WTC11 (cell line): ENCODE data around the gene OAS2. TPM values are rescaled to one million over a fixed set of nuclear protein-coding genes. Genes with fewer than 3 reads are reported as not detected.

Experiments used
- ATAC-seq: fragments of 200-7000 bp; cut with Tn5 transposase; 2 replicates; pipeline ENCODE4 v1.10.0; 2021; ENCODE audit warnings: mild to moderate bottlenecking, moderate library complexity
- CTCF ChIA-PET: fragments of 300-600 bp; sonication (Branson Sonifier 250); formaldehyde crosslinking; loops from one replicate; lab custom pipeline; 2021; ENCODE audit warnings: antibody characterized with exemption; lab: Charles Lee
- POLR2A ChIA-PET: fragments of 350-600 bp; sonication (Branson Sonifier 250); formaldehyde crosslinking; loops from one replicate; lab custom pipeline; 2021; ENCODE audit warnings: antibody characterized with exemption; lab: Charles Lee
- DNase-seq: peaks from one replicate; pipeline ENCODE4 v3.0.0; 2021; ENCODE audit warnings: low spot score
- H3K27ac Mint-ChIP-seq: 2 replicates; pipeline ENCODE4 v1.8.0; 2021; ENCODE audit warnings: mixed read lengths
- H3K27me3 Mint-ChIP-seq: 2 replicates; pipeline ENCODE4 v1.8.0; 2021; ENCODE audit warnings: low read depth, mild to moderate bottlenecking, moderate library complexity, mixed read lengths
- H3K36me3 Mint-ChIP-seq: 2 replicates; pipeline ENCODE4 v1.8.0; 2021; ENCODE audit warnings: mixed read lengths
- H3K4me1 Mint-ChIP-seq: 2 replicates; pipeline ENCODE4 v1.8.0; 2022; ENCODE audit warnings: mixed read lengths
- H3K4me3 Mint-ChIP-seq: 2 replicates; pipeline ENCODE4 v1.8.0; 2021; ENCODE audit warnings: mild to moderate bottlenecking, moderate library complexity, mixed read lengths
- H3K9me3 Mint-ChIP-seq: 2 replicates; pipeline ENCODE4 v1.8.0; 2021; ENCODE audit warnings: mixed read lengths
- CREM ChIP-seq: sonication (generic); formaldehyde crosslinking; IDR thresholded peaks from 2 replicates; pipeline ENCODE4 v1.8.1; 2022; ENCODE audit warnings: mild to moderate bottlenecking, missing genetic modification reagents, moderate library complexity
- EMX1 ChIP-seq: fragments of 250-450 bp; sonication (Bioruptor Pico); IDR thresholded peaks from 2 replicates; pipeline ENCODE4 v1.8.0; 2021; ENCODE audit warnings: mild to moderate bottlenecking
- FOXK1 ChIP-seq: sonication (generic); formaldehyde crosslinking; IDR thresholded peaks from 2 replicates; pipeline ENCODE4 v1.8.0; 2022; ENCODE audit warnings: mild to moderate bottlenecking, moderate library complexity, missing genetic modification reagents
- JAZF1 ChIP-seq: fragments of 250-450 bp; sonication (Bioruptor Pico); IDR thresholded peaks from 2 replicates; pipeline ENCODE4 v1.9.0; 2021; ENCODE audit warnings: moderate library complexity, mild to moderate bottlenecking, inconsistent platforms
- MXD4 ChIP-seq: fragments of 250-450 bp; sonication (Bioruptor Pico); IDR thresholded peaks from 2 replicates; pipeline ENCODE4 v1.8.0; 2021; ENCODE audit warnings: mild to moderate bottlenecking, moderate library complexity, borderline replicate concordance
- OVOL2 ChIP-seq: fragments of 250-450 bp; sonication (Bioruptor Pico); IDR thresholded peaks from 2 replicates; pipeline ENCODE4 v1.9.0; 2021; ENCODE audit warnings: mild to moderate bottlenecking, borderline replicate concordance
- RORB ChIP-seq: fragments of 250-450 bp; sonication (Bioruptor Pico); IDR thresholded peaks from 2 replicates; pipeline ENCODE4 v1.9.0; 2021; ENCODE audit warnings: mild to moderate bottlenecking
- SMAD4 ChIP-seq: sonication (generic); formaldehyde crosslinking; IDR thresholded peaks from 2 replicates; pipeline ENCODE4 v1.8.0; 2022; ENCODE audit warnings: mild to moderate bottlenecking, missing genetic modification reagents
- TEAD4 ChIP-seq: sonication (generic); formaldehyde crosslinking; IDR thresholded peaks from 2 replicates; pipeline ENCODE4 v1.8.0; 2022; ENCODE audit warnings: mild to moderate bottlenecking, missing genetic modification reagents
- ZNF317 ChIP-seq: sonication (generic); formaldehyde crosslinking; IDR thresholded peaks from 2 replicates; pipeline ENCODE4 v1.8.1; 2023; ENCODE audit warnings: low read depth, mild to moderate bottlenecking, moderate library complexity, missing genetic modification reagents, borderline replicate concordance
- ZNF416 ChIP-seq: fragments of 250-450 bp; sonication (Bioruptor Pico); IDR thresholded peaks from 2 replicates; pipeline ENCODE4 v1.9.0; 2021; ENCODE audit warnings: mild to moderate bottlenecking, inconsistent platforms
- total RNA-seq: library from RNA; stranded (reverse); gene quantifications from 3 replicates; pipeline ENCODE4 v1.2.3, GENCODE V29; 2021
- TF ChIP-seq, protein P1 (sequence below): fragments of 250-450 bp; sonication (Bioruptor Pico); IDR thresholded peaks from 2 replicates; pipeline ENCODE4 v2.1.2; 2022; ENCODE audit warnings: mild to moderate bottlenecking, moderate library complexity
- TF ChIP-seq, protein P2 (sequence below): sonication (generic); formaldehyde crosslinking; IDR thresholded peaks from 2 replicates; pipeline ENCODE4 v1.8.0; 2022; ENCODE audit warnings: mild to moderate bottlenecking, missing genetic modification reagents
- TF ChIP-seq, protein P3 (sequence below): sonication (generic); formaldehyde crosslinking; IDR thresholded peaks from 2 replicates; pipeline ENCODE4 v1.8.1; 2022; ENCODE audit warnings: mild to moderate bottlenecking, moderate library complexity, missing genetic modification reagents
- TF ChIP-seq, protein P4 (sequence below): sonication (generic); formaldehyde crosslinking; IDR thresholded peaks from 2 replicates; pipeline ENCODE4 v1.8.1; 2022; ENCODE audit warnings: low read depth, mild to moderate bottlenecking, moderate library complexity, missing genetic modification reagents, borderline replicate concordance
- TF ChIP-seq, protein P5 (sequence below): fragments of 250-450 bp; sonication (Bioruptor Pico); IDR thresholded peaks from 2 replicates; pipeline ENCODE4 v1.9.0; 2021; ENCODE audit warnings: mild to moderate bottlenecking, borderline replicate concordance
- TF ChIP-seq, protein P6 (sequence below): sonication (generic); formaldehyde crosslinking; IDR thresholded peaks from 2 replicates; pipeline ENCODE4 v1.8.0; 2022; ENCODE audit warnings: mild to moderate bottlenecking, missing genetic modification reagents
- TF ChIP-seq, protein P7 (sequence below): sonication (generic); formaldehyde crosslinking; conservative IDR thresholded peaks from 2 replicates; pipeline ENCODE4 v1.8.1; 2023; ENCODE audit warnings: mild to moderate bottlenecking, low read depth, missing genetic modification reagents, moderate library complexity

The OAS2 gene
- total RNA-seq, 1 experiment from 2014 or later = 0.28 TPM

DNA sequence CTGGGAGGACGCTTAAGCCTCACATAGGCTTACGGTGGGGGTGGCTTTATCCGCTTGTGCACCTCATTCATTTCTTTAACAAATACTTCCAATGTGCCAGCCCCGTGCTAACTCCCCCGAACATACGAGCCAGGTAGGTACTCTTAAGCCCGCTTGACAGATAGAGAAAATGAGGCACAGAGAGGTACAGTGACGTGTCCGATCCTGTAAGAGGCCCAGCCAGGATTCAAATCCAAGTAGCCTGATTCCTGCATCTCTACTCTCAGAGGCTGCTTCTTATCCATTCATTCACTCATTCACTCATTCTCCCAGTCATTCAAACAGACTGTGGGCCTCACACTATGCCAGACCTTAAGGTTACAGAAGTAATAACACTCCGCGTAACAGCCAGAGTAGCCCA lies 39.6 kb upstream of the OAS2 start:
- no peak for ATAC-seq
- Mint-ChIP-seq H3K27me3 (peaks cover 24% of the 10 kb centered on the region), H3K36me3 (no peaks in the 10 kb centered on the region), H3K4me1 (peaks cover 7% of the 10 kb centered on the region), H3K27ac (no peak overlapping the region), H3K9me3 (no peaks in the 10 kb centered on the region; the same call in 1 of the 2 replicates), H3K4me3 (peak overlapping the region; percentile 69)
- CTCF ChIA-PET = interaction anchor here (1.3 to 2.1 kb wide), 2 partner anchors 38 to 54 kb away, joined by 5 to 8 read pairs; no protein-coding TSS in a partner anchor
- no peak for DNase-seq
- TF ChIP-seq EMX1 (CRISPR knock-in tag) = no peak
- TF ChIP-seq, protein P1, sequence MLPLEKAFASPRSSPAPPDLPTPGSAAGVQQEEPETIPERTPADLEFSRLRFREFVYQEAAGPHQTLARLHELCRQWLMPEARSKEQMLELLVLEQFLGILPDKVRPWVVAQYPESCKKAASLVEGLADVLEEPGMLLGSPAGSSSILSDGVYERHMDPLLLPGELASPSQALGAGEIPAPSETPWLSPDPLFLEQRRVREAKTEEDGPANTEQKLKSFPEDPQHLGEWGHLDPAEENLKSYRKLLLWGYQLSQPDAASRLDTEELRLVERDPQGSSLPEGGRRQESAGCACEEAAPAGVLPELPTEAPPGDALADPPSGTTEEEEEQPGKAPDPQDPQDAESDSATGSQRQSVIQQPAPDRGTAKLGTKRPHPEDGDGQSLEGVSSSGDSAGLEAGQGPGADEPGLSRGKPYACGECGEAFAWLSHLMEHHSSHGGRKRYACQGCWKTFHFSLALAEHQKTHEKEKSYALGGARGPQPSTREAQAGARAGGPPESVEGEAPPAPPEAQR (CRISPR knock-in tag) = no peak
- TF ChIP-seq, protein P2, sequence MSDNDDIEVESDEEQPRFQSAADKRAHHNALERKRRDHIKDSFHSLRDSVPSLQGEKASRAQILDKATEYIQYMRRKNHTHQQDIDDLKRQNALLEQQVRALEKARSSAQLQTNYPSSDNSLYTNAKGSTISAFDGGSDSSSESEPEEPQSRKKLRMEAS (CRISPR knock-in tag) = no peak
- TF ChIP-seq, protein P3, sequence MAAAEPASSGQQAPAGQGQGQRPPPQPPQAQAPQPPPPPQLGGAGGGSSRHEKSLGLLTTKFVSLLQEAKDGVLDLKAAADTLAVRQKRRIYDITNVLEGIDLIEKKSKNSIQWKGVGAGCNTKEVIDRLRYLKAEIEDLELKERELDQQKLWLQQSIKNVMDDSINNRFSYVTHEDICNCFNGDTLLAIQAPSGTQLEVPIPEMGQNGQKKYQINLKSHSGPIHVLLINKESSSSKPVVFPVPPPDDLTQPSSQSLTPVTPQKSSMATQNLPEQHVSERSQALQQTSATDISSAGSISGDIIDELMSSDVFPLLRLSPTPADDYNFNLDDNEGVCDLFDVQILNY (CRISPR knock-in tag) = no peak
- TF ChIP-seq OVOL2 (CRISPR knock-in tag) = no peak
- no peak for TF ChIP-seq TEAD4
- TF ChIP-seq, protein P4, sequence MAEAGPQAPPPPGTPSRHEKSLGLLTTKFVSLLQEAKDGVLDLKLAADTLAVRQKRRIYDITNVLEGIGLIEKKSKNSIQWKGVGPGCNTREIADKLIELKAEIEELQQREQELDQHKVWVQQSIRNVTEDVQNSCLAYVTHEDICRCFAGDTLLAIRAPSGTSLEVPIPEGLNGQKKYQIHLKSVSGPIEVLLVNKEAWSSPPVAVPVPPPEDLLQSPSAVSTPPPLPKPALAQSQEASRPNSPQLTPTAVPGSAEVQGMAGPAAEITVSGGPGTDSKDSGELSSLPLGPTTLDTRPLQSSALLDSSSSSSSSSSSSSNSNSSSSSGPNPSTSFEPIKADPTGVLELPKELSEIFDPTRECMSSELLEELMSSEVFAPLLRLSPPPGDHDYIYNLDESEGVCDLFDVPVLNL (CRISPR knock-in tag) = no peak
- TF ChIP-seq, protein P5, sequence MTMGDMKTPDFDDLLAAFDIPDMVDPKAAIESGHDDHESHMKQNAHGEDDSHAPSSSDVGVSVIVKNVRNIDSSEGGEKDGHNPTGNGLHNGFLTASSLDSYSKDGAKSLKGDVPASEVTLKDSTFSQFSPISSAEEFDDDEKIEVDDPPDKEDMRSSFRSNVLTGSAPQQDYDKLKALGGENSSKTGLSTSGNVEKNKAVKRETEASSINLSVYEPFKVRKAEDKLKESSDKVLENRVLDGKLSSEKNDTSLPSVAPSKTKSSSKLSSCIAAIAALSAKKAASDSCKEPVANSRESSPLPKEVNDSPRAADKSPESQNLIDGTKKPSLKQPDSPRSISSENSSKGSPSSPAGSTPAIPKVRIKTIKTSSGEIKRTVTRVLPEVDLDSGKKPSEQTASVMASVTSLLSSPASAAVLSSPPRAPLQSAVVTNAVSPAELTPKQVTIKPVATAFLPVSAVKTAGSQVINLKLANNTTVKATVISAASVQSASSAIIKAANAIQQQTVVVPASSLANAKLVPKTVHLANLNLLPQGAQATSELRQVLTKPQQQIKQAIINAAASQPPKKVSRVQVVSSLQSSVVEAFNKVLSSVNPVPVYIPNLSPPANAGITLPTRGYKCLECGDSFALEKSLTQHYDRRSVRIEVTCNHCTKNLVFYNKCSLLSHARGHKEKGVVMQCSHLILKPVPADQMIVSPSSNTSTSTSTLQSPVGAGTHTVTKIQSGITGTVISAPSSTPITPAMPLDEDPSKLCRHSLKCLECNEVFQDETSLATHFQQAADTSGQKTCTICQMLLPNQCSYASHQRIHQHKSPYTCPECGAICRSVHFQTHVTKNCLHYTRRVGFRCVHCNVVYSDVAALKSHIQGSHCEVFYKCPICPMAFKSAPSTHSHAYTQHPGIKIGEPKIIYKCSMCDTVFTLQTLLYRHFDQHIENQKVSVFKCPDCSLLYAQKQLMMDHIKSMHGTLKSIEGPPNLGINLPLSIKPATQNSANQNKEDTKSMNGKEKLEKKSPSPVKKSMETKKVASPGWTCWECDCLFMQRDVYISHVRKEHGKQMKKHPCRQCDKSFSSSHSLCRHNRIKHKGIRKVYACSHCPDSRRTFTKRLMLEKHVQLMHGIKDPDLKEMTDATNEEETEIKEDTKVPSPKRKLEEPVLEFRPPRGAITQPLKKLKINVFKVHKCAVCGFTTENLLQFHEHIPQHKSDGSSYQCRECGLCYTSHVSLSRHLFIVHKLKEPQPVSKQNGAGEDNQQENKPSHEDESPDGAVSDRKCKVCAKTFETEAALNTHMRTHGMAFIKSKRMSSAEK (CRISPR knock-in tag) = no peak
- TF ChIP-seq, protein P6, sequence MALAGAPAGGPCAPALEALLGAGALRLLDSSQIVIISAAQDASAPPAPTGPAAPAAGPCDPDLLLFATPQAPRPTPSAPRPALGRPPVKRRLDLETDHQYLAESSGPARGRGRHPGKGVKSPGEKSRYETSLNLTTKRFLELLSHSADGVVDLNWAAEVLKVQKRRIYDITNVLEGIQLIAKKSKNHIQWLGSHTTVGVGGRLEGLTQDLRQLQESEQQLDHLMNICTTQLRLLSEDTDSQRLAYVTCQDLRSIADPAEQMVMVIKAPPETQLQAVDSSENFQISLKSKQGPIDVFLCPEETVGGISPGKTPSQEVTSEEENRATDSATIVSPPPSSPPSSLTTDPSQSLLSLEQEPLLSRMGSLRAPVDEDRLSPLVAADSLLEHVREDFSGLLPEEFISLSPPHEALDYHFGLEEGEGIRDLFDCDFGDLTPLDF (CRISPR knock-in tag) = no peak
- no peak for TF ChIP-seq JAZF1 (CRISPR knock-in tag)
- no peak for TF ChIP-seq RORB (CRISPR knock-in tag)
- TF ChIP-seq CREM (CRISPR knock-in tag) = no peak
- no peak for TF ChIP-seq FOXK1 (CRISPR knock-in tag)
- no peak for TF ChIP-seq SMAD4 (CRISPR knock-in tag)
- TF ChIP-seq, protein P7, sequence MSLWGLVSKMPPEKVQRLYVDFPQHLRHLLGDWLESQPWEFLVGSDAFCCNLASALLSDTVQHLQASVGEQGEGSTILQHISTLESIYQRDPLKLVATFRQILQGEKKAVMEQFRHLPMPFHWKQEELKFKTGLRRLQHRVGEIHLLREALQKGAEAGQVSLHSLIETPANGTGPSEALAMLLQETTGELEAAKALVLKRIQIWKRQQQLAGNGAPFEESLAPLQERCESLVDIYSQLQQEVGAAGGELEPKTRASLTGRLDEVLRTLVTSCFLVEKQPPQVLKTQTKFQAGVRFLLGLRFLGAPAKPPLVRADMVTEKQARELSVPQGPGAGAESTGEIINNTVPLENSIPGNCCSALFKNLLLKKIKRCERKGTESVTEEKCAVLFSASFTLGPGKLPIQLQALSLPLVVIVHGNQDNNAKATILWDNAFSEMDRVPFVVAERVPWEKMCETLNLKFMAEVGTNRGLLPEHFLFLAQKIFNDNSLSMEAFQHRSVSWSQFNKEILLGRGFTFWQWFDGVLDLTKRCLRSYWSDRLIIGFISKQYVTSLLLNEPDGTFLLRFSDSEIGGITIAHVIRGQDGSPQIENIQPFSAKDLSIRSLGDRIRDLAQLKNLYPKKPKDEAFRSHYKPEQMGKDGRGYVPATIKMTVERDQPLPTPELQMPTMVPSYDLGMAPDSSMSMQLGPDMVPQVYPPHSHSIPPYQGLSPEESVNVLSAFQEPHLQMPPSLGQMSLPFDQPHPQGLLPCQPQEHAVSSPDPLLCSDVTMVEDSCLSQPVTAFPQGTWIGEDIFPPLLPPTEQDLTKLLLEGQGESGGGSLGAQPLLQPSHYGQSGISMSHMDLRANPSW (CRISPR knock-in tag) = no peak
- TF ChIP-seq ZNF416 (CRISPR knock-in tag) = no peak
- TF ChIP-seq MXD4 (CRISPR knock-in tag) = no peak
- no peak for TF ChIP-seq ZNF317
- POLR2A ChIA-PET = no interaction called here
